Measurements from ENCODE around the gene SYNJ2. TPM values are rescaled to one million over a fixed set of nuclear protein-coding genes. Genes with fewer than 3 reads are reported as not detected.

The SYNJ2 gene
- total RNA-seq, 1 experiment from 2014 or later, result 10.3 TPM

DNA sequence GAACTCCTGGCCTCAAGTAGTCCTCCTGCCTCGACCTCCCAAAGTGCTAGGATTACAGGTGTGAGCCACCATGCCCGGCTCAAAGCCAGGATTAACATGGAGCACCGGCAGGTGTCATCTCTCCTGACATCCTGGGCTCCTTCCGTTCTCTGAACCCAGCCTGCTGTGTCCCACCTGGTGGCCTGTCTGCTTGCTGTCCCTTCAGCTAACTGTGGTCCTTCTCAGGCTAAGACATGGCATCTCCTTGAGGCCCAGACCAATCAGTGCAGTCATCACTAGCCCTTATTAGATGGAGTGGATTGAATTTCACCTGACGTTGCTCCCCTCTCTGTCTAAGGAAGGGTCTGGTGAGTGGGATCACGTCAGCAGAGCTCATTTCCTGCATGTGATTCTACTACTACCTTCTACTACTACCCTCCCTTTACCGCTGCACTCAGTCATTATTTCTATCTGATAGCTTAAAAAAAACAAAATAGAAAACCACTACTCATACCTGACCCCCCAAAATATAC lies 28.0 kb upstream of the SYNJ2 start:
- ChIA-PET CTCF (interaction anchor here (0.6 to 1.8 kb wide), 3 partner anchors 14 to 301 kb away, joined by 4 to 5 read pairs (median 5); no protein-coding TSS in a partner anchor), POLR2A (no interaction called here)
- no TSS peak for BruUV-seq (replicated peaks)
- no peak for DNase-seq (ENCODE audit: unreplicated experiment)
- intact Hi-C loops (cut with micrococcal nuclease), result no loop called here
- H3K27ac Mint-ChIP-seq (ENCODE audit: low read depth, unreplicated experiment), result no peak overlapping the region
- no peak overlapping the region for H3K4me3 Mint-ChIP-seq (ENCODE audit: unreplicated experiment)
- TF ChIP-seq CTCF (IDR thresholded peaks at IDR 0.05; ENCODE audit: unreplicated experiment), result no peak
- H3K4me1 Mint-ChIP-seq (ENCODE audit: insufficient read depth, unreplicated experiment), result peaks cover 5% of the 10 kb centered on the region
- H3K9me3 Mint-ChIP-seq (ENCODE audit: unreplicated experiment), result peaks cover 25% of the 10 kb centered on the region
- no peaks in the 10 kb centered on the region for H3K36me3 Mint-ChIP-seq (ENCODE audit: insufficient read depth, unreplicated experiment)
- H3K27me3 Mint-ChIP-seq (ENCODE audit: insufficient read depth, unreplicated experiment), result no peaks in the 10 kb centered on the region

GRCh38 chr6:157954150-157955117 lies 27.2 kb upstream of the SYNJ2 start:
- BruUV-seq (replicated peaks), result no TSS peak
- peaks cover 30% of the 10 kb centered on the region for H3K9me3 Mint-ChIP-seq (ENCODE audit: unreplicated experiment)
- ChIA-PET CTCF (interaction anchor here (0.6 to 1.8 kb wide), 4 partner anchors 13 to 310 kb away, joined by 4 to 5 read pairs (median 4); no protein-coding TSS in a partner anchor), POLR2A (interaction anchor here (0.6 to 1.0 kb wide), 4 partner anchors 9 to 141 kb away, joined by 3 to 5 read pairs (median 4); no protein-coding TSS in a partner anchor)
- no peak for DNase-seq (ENCODE audit: unreplicated experiment)
- intact Hi-C loops (cut with micrococcal nuclease), result no loop called here
- H3K4me3 Mint-ChIP-seq (ENCODE audit: unreplicated experiment), result no peak overlapping the region
- no peaks in the 10 kb centered on the region for H3K36me3 Mint-ChIP-seq (ENCODE audit: insufficient read depth, unreplicated experiment)
- H3K27ac Mint-ChIP-seq (ENCODE audit: low read depth, unreplicated experiment), result no peak overlapping the region
- H3K27me3 Mint-ChIP-seq (ENCODE audit: insufficient read depth, unreplicated experiment), result no peaks in the 10 kb centered on the region
- H3K4me1 Mint-ChIP-seq (ENCODE audit: insufficient read depth, unreplicated experiment), result peaks cover 5% of the 10 kb centered on the region
- no peak for TF ChIP-seq CTCF (IDR thresholded peaks at IDR 0.05; ENCODE audit: unreplicated experiment)

- Mint-ChIP-seq H3K27ac (ENCODE audit: low read depth, unreplicated experiment) (no peak overlapping the region), H3K27me3 (ENCODE audit: insufficient read depth, unreplicated experiment) (no peaks in the 10 kb centered on the region), H3K9me3 (ENCODE audit: unreplicated experiment) (peaks cover 28% of the 10 kb centered on the region), H3K4me1 (ENCODE audit: insufficient read depth, unreplicated experiment) (peaks cover 5% of the 10 kb centered on the region), H3K4me3 (ENCODE audit: unreplicated experiment) (no peak overlapping the region), H3K36me3 (ENCODE audit: insufficient read depth, unreplicated experiment) (no peaks in the 10 kb centered on the region)
- ChIA-PET POLR2A (no interaction called here), CTCF (no interaction called here)
- intact Hi-C loops (cut with micrococcal nuclease), result no loop called here
- TF ChIP-seq CTCF (IDR thresholded peaks at IDR 0.05; ENCODE audit: unreplicated experiment), result no peak
- BruUV-seq (replicated peaks), result no TSS peak
- DNase-seq (ENCODE audit: unreplicated experiment), result no peak
These were observed 26.0 kb upstream of the SYNJ2 start for GRCh38 chr6:157955675-157956074.

GRCh38 chr6:157956171-157956730 lies 25.4 kb upstream of the SYNJ2 start:
- no TSS peak for BruUV-seq (replicated peaks)
- no peak for DNase-seq (ENCODE audit: unreplicated experiment)
- no peak for TF ChIP-seq CTCF (IDR thresholded peaks at IDR 0.05; ENCODE audit: unreplicated experiment)
- CTCF ChIA-PET, result interaction anchor here (0.7 to 1.1 kb wide), 2 partner anchors 118 to 563 kb away, joined by 3 to 4 read pairs; no protein-coding TSS in a partner anchor
- H3K27me3 Mint-ChIP-seq (ENCODE audit: insufficient read depth, unreplicated experiment), result no peaks in the 10 kb centered on the region
- intact Hi-C loops (cut with micrococcal nuclease), result no loop called here
- no peak overlapping the region for H3K4me3 Mint-ChIP-seq (ENCODE audit: unreplicated experiment)
- H3K36me3 Mint-ChIP-seq (ENCODE audit: insufficient read depth, unreplicated experiment), result no peaks in the 10 kb centered on the region
- no peak overlapping the region for H3K27ac Mint-ChIP-seq (ENCODE audit: low read depth, unreplicated experiment)
- H3K4me1 Mint-ChIP-seq (ENCODE audit: insufficient read depth, unreplicated experiment), result peaks cover 5% of the 10 kb centered on the region
- POLR2A ChIA-PET, result no interaction called here
- peaks cover 22% of the 10 kb centered on the region for H3K9me3 Mint-ChIP-seq (ENCODE audit: unreplicated experiment)

Measured in MCF 10A (cell line).